Stimulated activated CD4-positive, alpha-beta T cell treated with anti-CD3 and anti-CD28 coated beads, Interleukin-2, amount 100 ng/mL, for 48 hours (primary cell): ENCODE data around the gene LMF1.
"Not testable (repeated sequence)": the region's sequence is repeated elsewhere in the genome, so short reads cannot be mapped to it uniquely, and the experiment has no call there.

Experiments
- DNase-seq, 2 donors: peaks; one replicate each; pipeline ENCODE4 v3.0.0-alpha.2; 2020

Gene LMF1

GRCh38 chr16:822174-822908, 148.4 kb downstream of the LMF1 start:
- no peak for DNase-seq

GRCh38 chr16:821751-822150, 149.0 kb downstream of the LMF1 start:
- DNase-seq: no peak

GRCh38 chr16:820748-821147, 150.0 kb downstream of the LMF1 start:
- DNase-seq: no peak

GRCh38 chr16:820044-820408, 150.8 kb downstream of the LMF1 start:
- DNase-seq: not testable (repeated sequence)

- DNase-seq: no peak
Observed at GRCh38 chr16:819336-820043, 151.3 kb downstream of the LMF1 start.

- DNase-seq: no peak
Observed at GRCh38 chr16:818592-818991, 152.2 kb downstream of the LMF1 start.

GRCh38 chr16:818132-818531, 152.7 kb downstream of the LMF1 start:
- DNase-seq: no peak

- no peak for DNase-seq
Observed at GRCh38 chr16:817001-817906, 153.5 kb downstream of the LMF1 start.

- DNase-seq: no peak
Observed at GRCh38 chr16:815861-816260, 154.9 kb downstream of the LMF1 start.

- DNase-seq: no peak
Observed at GRCh38 chr16:814974-815373, 155.8 kb downstream of the LMF1 start.

- no peak for DNase-seq
Observed at GRCh38 chr16:813916-814412, 156.8 kb downstream of the LMF1 start.

- peak; percentile 54 to 63 for DNase-seq
Observed at GRCh38 chr16:813204-813915, 157.4 kb downstream of the LMF1 start.

GRCh38 chr16:808085-808386, 162.7 kb downstream of the LMF1 start:
- DNase-seq: no peak

GRCh38 chr16:807347-808084, 163.3 kb downstream of the LMF1 start:
- DNase-seq: peak; percentile 78 to 89

GRCh38 chr16:805474-805873, 165.3 kb downstream of the LMF1 start:
- DNase-seq: no peak

- no peak for DNase-seq
Observed at GRCh38 chr16:804193-805048, 166.4 kb downstream of the LMF1 start.

GRCh38 chr16:803754-804080, 167.1 kb downstream of the LMF1 start:
- DNase-seq: no peak
